OCI-LY7 (cell line): Measurements from ENCODE around the gene AOX1. TPM values are rescaled to one million over a fixed set of nuclear protein-coding genes. Genes with fewer than 3 reads are reported as not detected.

ENCODE experiments used
- BruUV-seq: library from RNA; stranded (reverse); fragments of 400-500 nt; replicated peaks from 2 replicates; lab custom pipeline; 2021; lab: Mats Ljungman, UMichigan
- CTCF ChIA-PET: fragments of 300-600 bp; sonication (Branson Sonifier 250); formaldehyde crosslinking; loops from one replicate; lab custom pipeline; 2022; ENCODE audit warnings: antibody characterized with exemption; ENCODE audit not compliant: unreplicated experiment; lab: Charles Lee
- POLR2A ChIA-PET: fragments of 300-600 bp; sonication (Branson Sonifier 250); formaldehyde crosslinking; loops from one replicate; lab custom pipeline; 2022; ENCODE audit warnings: antibody characterized with exemption; lab: Charles Lee
- DNase-seq: peaks from one replicate; pipeline ENCODE4 v3.0.0-alpha.2; 2015; ENCODE audit warnings: low spot score
- H2AFZ ChIP-seq: fragments of 200-600 bp; sonication (generic), shearing (Covaris generic); 2 replicates; pipeline ENCODE4 v1.6.1; 2014; ENCODE audit warnings: mild to moderate bottlenecking, antibody characterized with exemption, low read length, moderate library complexity
- H3K27ac ChIP-seq: fragments of 200-600 bp; sonication (generic); 2 replicates; pipeline ENCODE4 v1.5.1; 2014; ENCODE audit warnings: mixed run types, low read depth, mild to moderate bottlenecking, moderate library complexity, low read length, inconsistent platforms; ENCODE audit not compliant: poor library complexity, severe bottlenecking
- H3K36me3 ChIP-seq: fragments of 200-600 bp; sonication (generic); 2 replicates; pipeline ENCODE4 v1.6.1; 2014; ENCODE audit warnings: mild to moderate bottlenecking, antibody characterized with exemption, low read length, moderate library complexity, mixed read lengths; ENCODE audit not compliant: insufficient read depth
- H3K4me1 ChIP-seq: fragments of 200-600 bp; sonication (generic); 2 replicates; pipeline ENCODE4 v1.5.1; 2014; ENCODE audit warnings: mild to moderate bottlenecking, low read length; ENCODE audit not compliant: insufficient read depth, poor library complexity, severe bottlenecking
- H3K4me2 ChIP-seq: fragments of 200-600 bp; sonication (generic); 2 replicates; pipeline ENCODE4 v1.6.1; 2014; ENCODE audit warnings: mild to moderate bottlenecking, low read length
- H3K4me3 ChIP-seq: fragments of 200-600 bp; sonication (generic); 2 replicates; pipeline ENCODE4 v1.5.1; 2014; ENCODE audit warnings: mild to moderate bottlenecking, low read depth, low read length; ENCODE audit not compliant: poor library complexity, severe bottlenecking
- H3K79me2 ChIP-seq: fragments of 200-600 bp; sonication (generic); 2 replicates; pipeline ENCODE4 v1.6.1; 2016; ENCODE audit warnings: low read depth, mild to moderate bottlenecking, low read length, moderate library complexity, mixed read lengths; ENCODE audit not compliant: insufficient read depth
- H3K9me2 ChIP-seq: fragments of 200-600 bp; sonication (generic); 2 replicates; pipeline ENCODE4 v1.6.1; 2016; ENCODE audit warnings: mild to moderate bottlenecking, low read length, mixed read lengths; ENCODE audit not compliant: insufficient read depth
- H3K9me3 ChIP-seq: fragments of 200-600 bp; sonication (generic); 2 replicates; pipeline ENCODE4 v1.6.1; 2014; ENCODE audit warnings: mild to moderate bottlenecking, mixed run types, low read length, mixed read lengths
- H4K20me1 ChIP-seq: fragments of 200-600 bp; sonication (generic); 2 replicates; pipeline ENCODE4 v1.6.1; 2014; ENCODE audit warnings: mild to moderate bottlenecking, antibody characterized with exemption, low read length, moderate library complexity, mixed read lengths; ENCODE audit not compliant: insufficient read depth
- CTCF ChIP-seq: fragments of 200-600 bp; sonication (generic); conservative IDR thresholded peaks from 2 replicates; pipeline ENCODE4 v1.5.1; 2014; ENCODE audit warnings: mild to moderate bottlenecking, antibody characterized with exemption, low read length, moderate library complexity, mixed read lengths
- EZH2phosphoT487 ChIP-seq: fragments of 200-600 bp; sonication (generic); IDR thresholded peaks from 2 replicates; pipeline ENCODE4 v1.6.1; 2018; ENCODE audit warnings: low read depth, borderline replicate concordance, mild to moderate bottlenecking, mixed run types, antibody characterized with exemption, low read length, moderate library complexity, mixed read lengths
- intact Hi-C: fragments of 100-400 bp; cut with micrococcal nuclease; formaldehyde crosslinking; loops from one replicate; pipeline ENCODE4 v1.10.0; 2022; ENCODE audit not compliant: unreplicated experiment
- total RNA-seq, 2 experiments: library from RNA; depleted of rRNA in 1 of 2; stranded (reverse); fragments of >200 nt in 1 of 2; shearing (Covaris generic) in 1 of 2; gene quantifications; 2 replicates each; pipeline ENCODE4 v1.2.3, GENCODE V29; 2014 to 2022

Gene AOX1
- total RNA-seq, 2 experiments from 2014 or later: 0.06 TPM; not detected in 1

GRCh38 chr2:200653021-200653420 lies 67.2 kb downstream of the AOX1 start:
- Histone ChIP-seq H3K27ac (no peak overlapping the region), H2AFZ (no peak overlapping the region), H3K36me3 (no peaks in the 10 kb centered on the region), H3K4me1 (no peaks in the 10 kb centered on the region), H3K9me2 (no peaks in the 10 kb centered on the region), H3K4me2 (no peak overlapping the region), H3K4me3 (no peak overlapping the region), H3K9me3 (no peaks in the 10 kb centered on the region), H3K79me2 (no peaks in the 10 kb centered on the region), H4K20me1 (no peaks in the 10 kb centered on the region)
- intact Hi-C loops: no loop called here
- no peak for TF ChIP-seq EZH2phosphoT487
- DNase-seq: no peak
- no TSS peak for BruUV-seq
- ChIA-PET POLR2A (no interaction called here), CTCF (no interaction called here)

- H3K27ac ChIP-seq: no peak overlapping the region
- no peaks in the 10 kb centered on the region for H4K20me1 ChIP-seq
- BruUV-seq: no TSS peak
- intact Hi-C loops: no loop called here
- TF ChIP-seq EZH2phosphoT487 (no peak), CTCF (no peak)
- H3K36me3 ChIP-seq: no peaks in the 10 kb centered on the region
- ChIA-PET CTCF (no interaction called here), POLR2A (no interaction called here)
- DNase-seq: no peak
- no peaks in the 10 kb centered on the region for H3K9me3 ChIP-seq
- no peak overlapping the region for H2AFZ ChIP-seq
- H3K79me2 ChIP-seq: no peaks in the 10 kb centered on the region
- H3K4me2 ChIP-seq: no peak overlapping the region
- no peaks in the 10 kb centered on the region for H3K9me2 ChIP-seq
- peaks cover 9% of the 10 kb centered on the region for H3K4me1 ChIP-seq
- no peak overlapping the region for H3K4me3 ChIP-seq
Observed at GRCh38 chr2:200654823-200655222, 69.0 kb downstream of the AOX1 start.

- Histone ChIP-seq H3K4me3 (no peak overlapping the region), H3K9me2 (no peaks in the 10 kb centered on the region), H3K4me2 (no peak overlapping the region), H2AFZ (no peak overlapping the region), H3K4me1 (peaks cover 9% of the 10 kb centered on the region), H3K9me3 (no peaks in the 10 kb centered on the region), H3K27ac (no peak overlapping the region), H3K79me2 (no peaks in the 10 kb centered on the region), H3K36me3 (no peaks in the 10 kb centered on the region), H4K20me1 (no peaks in the 10 kb centered on the region)
- BruUV-seq: no TSS peak
- TF ChIP-seq EZH2phosphoT487 (no peak), CTCF (no peak)
- DNase-seq: no peak
- ChIA-PET CTCF (no interaction called here), POLR2A (interaction anchor here (0.6 kb wide), 1 partner anchor 413 kb away, joined by 4 read pairs; no protein-coding TSS in a partner anchor)
- intact Hi-C loops: no loop called here
Observed at GRCh38 chr2:200655918-200656580, 70.2 kb downstream of the AOX1 start.
